ACHN (cell line): ENCODE measurements around the gene SMS.

Experiments
- DNase-seq: peaks from one replicate; pipeline ENCODE4 v3.0.0-alpha.2; 2015
- in situ Hi-C: cut with HindIII; loops from 2 replicates; pipeline ENCODE4 v1.10.0; 2017; ENCODE audit warnings: low sequenced_read_pairs, low pct_ligation_motif_present, low pct_unique_long_range_greater_than_20kb

The SMS gene

GRCh38 chrX:22024577-22024976 lies 84.1 kb downstream of the SMS start:
- in situ Hi-C loops: no loop called here
- no peak for DNase-seq

- no peak for DNase-seq
- in situ Hi-C loops: no loop called here
Measured at GRCh38 chrX:22025751-22026150, 85.2 kb downstream of the SMS start.

- no peak for DNase-seq
- in situ Hi-C loops: no loop called here
Measured at GRCh38 chrX:22026731-22027130, 86.2 kb downstream of the SMS start.

- in situ Hi-C loops: no loop called here
- no peak for DNase-seq
Measured at GRCh38 chrX:22032084-22032483, 91.6 kb downstream of the SMS start, which contains the start of gene PHEX. TSS of gene PHEX (plus strand) at chrX:22032325. CDS start at chrX:22033006, 681 bp downstream.

GRCh38 chrX:22032506-22032905 lies 92.0 kb downstream of the SMS start:
- in situ Hi-C loops: no loop called here
- no peak for DNase-seq

- no peak for DNase-seq
Measured at GRCh38 chrX:22033818-22034217, 93.3 kb downstream of the SMS start.

GRCh38 chrX:22035236-22035635 lies 94.7 kb downstream of the SMS start:
- in situ Hi-C loops: no loop called here
- no peak for DNase-seq

More at GRCh38 chrX:22033818-22034217, 93.3 kb downstream of the SMS start:
- in situ Hi-C loops: no loop called here

GRCh38 chrX:22037225-22037624 lies 96.7 kb downstream of the SMS start:
- in situ Hi-C loops: no loop called here
- no peak for DNase-seq

- DNase-seq: no peak
- in situ Hi-C loops: no loop called here
Measured at GRCh38 chrX:22037911-22038537, 97.5 kb downstream of the SMS start.

GRCh38 chrX:22039541-22039940 lies 99.0 kb downstream of the SMS start:
- no peak for DNase-seq
- in situ Hi-C loops: no loop called here

- DNase-seq: no peak
- in situ Hi-C loops: no loop called here
Measured at GRCh38 chrX:22040184-22040583, 99.7 kb downstream of the SMS start.

GRCh38 chrX:22041907-22042530 lies 101.5 kb downstream of the SMS start:
- DNase-seq: no peak

GRCh38 chrX:22043872-22044271 lies 103.4 kb downstream of the SMS start:
- in situ Hi-C loops: no loop called here
- no peak for DNase-seq

More at GRCh38 chrX:22041907-22042530, 101.5 kb downstream of the SMS start:
- in situ Hi-C loops: no loop called here
